HFFc6 (cell line): ENCODE results near the gene TCEAL4. TPM values are rescaled to one million over a fixed set of nuclear protein-coding genes. Genes with fewer than 3 reads are reported as not detected.

ENCODE experiments used
- DNase-seq: peaks from one replicate; pipeline ENCODE4 v3.0.0-alpha.2; 2018
- H3K27ac Mint-ChIP-seq: 2 replicates; pipeline ENCODE4 v1.8.0; 2020; ENCODE audit warnings: mild to moderate bottlenecking, mixed read lengths
- H3K27me3 Mint-ChIP-seq: 2 replicates; pipeline ENCODE4 v1.8.0; 2021; ENCODE audit warnings: mild to moderate bottlenecking, moderate library complexity, mixed read lengths; ENCODE audit not compliant: insufficient read depth
- H3K36me3 Mint-ChIP-seq: 2 replicates; pipeline ENCODE4 v1.8.0; 2021; ENCODE audit warnings: low read depth, mixed read lengths
- H3K4me1 Mint-ChIP-seq: 2 replicates; pipeline ENCODE4 v1.8.0; 2020; ENCODE audit warnings: low read depth, mixed read lengths
- H3K4me3 Mint-ChIP-seq: 2 replicates; pipeline ENCODE4 v1.8.0; 2020; ENCODE audit warnings: mild to moderate bottlenecking, moderate library complexity, mixed read lengths
- H3K9me3 Mint-ChIP-seq: 2 replicates; pipeline ENCODE4 v1.8.0; 2020; ENCODE audit warnings: mild to moderate bottlenecking, mixed read lengths
- CTCF ChIP-seq: fragments of 200-600 bp; sonication (generic); IDR thresholded peaks from 2 replicates; pipeline ENCODE4 v1.5.0; 2021; ENCODE audit warnings: antibody characterized with exemption, mild to moderate bottlenecking
- total RNA-seq, 6 experiments: library from RNA; stranded (reverse); fragmentation: NEBNext Ultra II Directional; extraction: Animal tissue kit (Norgen Biotek cat#: 25700); gene quantifications; 2 replicates in 1 of 6; 3 replicates in 5 of 6; pipeline ENCODE4 v1.2.3, GENCODE V29; 2021

The TCEAL4 gene
- total RNA-seq, 6 experiments from 2014 or later, result 92.4 to 119 (median 118) TPM

- no peaks in the 10 kb centered on the region for H3K9me3 Mint-ChIP-seq
- no peak for DNase-seq
- H3K4me1 Mint-ChIP-seq, result peaks cover 8% of the 10 kb centered on the region
- H3K4me3 Mint-ChIP-seq, result peak overlapping the region; percentile 87
- no peaks in the 10 kb centered on the region; the same call in 1 of the 2 replicates for H3K27me3 Mint-ChIP-seq
- no peak for TF ChIP-seq CTCF
- no peaks in the 10 kb centered on the region for H3K36me3 Mint-ChIP-seq
- peak overlapping the region; percentile 92 for H3K27ac Mint-ChIP-seq
Observed at GRCh38 chrX:103554687-103555424, 30.5 kb upstream of the TCEAL4 start.

- no peak for DNase-seq
Observed at GRCh38 chrX:103556963-103557612, 28.2 kb upstream of the TCEAL4 start.

GRCh38 chrX:103560256-103560655, 25.1 kb upstream of the TCEAL4 start:
- Mint-ChIP-seq H3K36me3 (0 out of 2 replicates have a peak, but pooled peaks cover 3% of the 10 kb centered on the region), H3K27me3 (no peaks in the 10 kb centered on the region; the same call in 1 of the 2 replicates), H3K9me3 (no peaks in the 10 kb centered on the region), H3K4me3 (no peak overlapping the region), H3K27ac (no peak overlapping the region), H3K4me1 (peaks cover 14% of the 10 kb centered on the region)
- no peak for DNase-seq
- TF ChIP-seq CTCF, result no peak

More at GRCh38 chrX:103556963-103557612, 28.2 kb upstream of the TCEAL4 start:
- H3K27me3 Mint-ChIP-seq, result no peaks in the 10 kb centered on the region; the same call in 1 of the 2 replicates
- TF ChIP-seq CTCF, result no peak
- H3K4me3 Mint-ChIP-seq, result no peak overlapping the region
- no peaks in the 10 kb centered on the region for H3K36me3 Mint-ChIP-seq
- H3K4me1 Mint-ChIP-seq, result no peaks in the 10 kb centered on the region; the same call in none of the 2 replicates
- H3K27ac Mint-ChIP-seq, result no peak overlapping the region
- H3K9me3 Mint-ChIP-seq, result no peaks in the 10 kb centered on the region

GRCh38 chrX:103562801-103563200, 22.5 kb upstream of the TCEAL4 start:
- Mint-ChIP-seq H3K27ac (no peak overlapping the region), H3K27me3 (no peaks in the 10 kb centered on the region; the same call in 1 of the 2 replicates), H3K9me3 (no peaks in the 10 kb centered on the region), H3K36me3 (0 out of 2 replicates have a peak, but pooled peaks cover 3% of the 10 kb centered on the region), H3K4me3 (no peak overlapping the region), H3K4me1 (peaks cover 21% of the 10 kb centered on the region)
- no peak for TF ChIP-seq CTCF
- DNase-seq, result no peak

- TF ChIP-seq CTCF, result no peak
- Mint-ChIP-seq H3K27ac (peak overlapping the region; percentile 38), H3K4me3 (peak overlapping the region; percentile 39; the same call in 1 of the 2 replicates), H3K27me3 (no peaks in the 10 kb centered on the region; the same call in 1 of the 2 replicates), H3K9me3 (no peaks in the 10 kb centered on the region), H3K36me3 (0 out of 2 replicates have a peak, but pooled peaks cover 3% of the 10 kb centered on the region), H3K4me1 (peaks cover 21% of the 10 kb centered on the region)
- no peak for DNase-seq
Observed at GRCh38 chrX:103565197-103565596, 20.1 kb upstream of the TCEAL4 start.
